Spinal cord (tissue), 10 donors: ENCODE measurements around the gene MACROD2. TPM values are rescaled to one million over a fixed set of nuclear protein-coding genes. Genes with fewer than 3 reads are reported as not detected.

Source experiments
- DNase-seq, 6 donors: peaks; one replicate each; pipeline versions ENCODE4 v3.0.0 to v3.0.0-alpha.2; 2013 to 2015; ENCODE audit warnings: low spot score in 6 of 6, low read depth in 4 of 6
- H3K27ac ChIP-seq: one replicate; pipeline ENCODE4 v1.5.1; 2013; ENCODE audit warnings: low read depth, low read length, control low read depth
- H3K27me3 ChIP-seq: one replicate; pipeline ENCODE4 v1.6.1; 2013; ENCODE audit warnings: low read length; ENCODE audit not compliant: control insufficient read depth, insufficient read depth
- H3K36me3 ChIP-seq: one replicate; pipeline ENCODE4 v1.6.1; 2013; ENCODE audit warnings: low read length; ENCODE audit not compliant: control insufficient read depth, insufficient read depth
- H3K4me1 ChIP-seq: one replicate; pipeline ENCODE4 v1.6.1; 2013; ENCODE audit warnings: low read length; ENCODE audit not compliant: control insufficient read depth, insufficient read depth
- H3K4me3 ChIP-seq: one replicate; pipeline ENCODE4 v1.5.1; 2013; ENCODE audit warnings: low read depth, low read length, control low read depth
- H3K9me3 ChIP-seq: one replicate; pipeline ENCODE4 v1.6.1; 2013; ENCODE audit warnings: low read length; ENCODE audit not compliant: control insufficient read depth, insufficient read depth
- whole genome bisulfite sequencing: methylation state at CpG from one replicate; pipeline ENCODE4 v1.1.5; 2013; ENCODE audit warnings: missing lambda C conversion rate; ENCODE audit not compliant: insufficient coverage; 5-methylcytosine and 5-hydroxymethylcytosine counted together
- polyA plus RNA-seq, 2 donors: library from polyadenylated mRNA; unstranded; fragments of 120-200 nt; gene quantifications; one replicate each; pipeline ENCODE4 v1.2.1, GENCODE V29; 2013; ENCODE audit not compliant: insufficient read length in 2 of 2
- total RNA-seq, 2 donors: library from RNA; depleted of rRNA in 1 of 2; stranded (reverse); fragments of 120-200 nt in 1 of 2; fragments of >200 nt in 1 of 2; gene quantifications; one replicate each; pipeline versions ENCODE4 v1.2.3 to v1.2.4, GENCODE V29; 2013 to 2014
- donor health status: healthy.

MACROD2 gene
- total and polyA plus RNA-seq, 4 donors = 16.2 to 34.0 (median 23.6) TPM

DNA sequence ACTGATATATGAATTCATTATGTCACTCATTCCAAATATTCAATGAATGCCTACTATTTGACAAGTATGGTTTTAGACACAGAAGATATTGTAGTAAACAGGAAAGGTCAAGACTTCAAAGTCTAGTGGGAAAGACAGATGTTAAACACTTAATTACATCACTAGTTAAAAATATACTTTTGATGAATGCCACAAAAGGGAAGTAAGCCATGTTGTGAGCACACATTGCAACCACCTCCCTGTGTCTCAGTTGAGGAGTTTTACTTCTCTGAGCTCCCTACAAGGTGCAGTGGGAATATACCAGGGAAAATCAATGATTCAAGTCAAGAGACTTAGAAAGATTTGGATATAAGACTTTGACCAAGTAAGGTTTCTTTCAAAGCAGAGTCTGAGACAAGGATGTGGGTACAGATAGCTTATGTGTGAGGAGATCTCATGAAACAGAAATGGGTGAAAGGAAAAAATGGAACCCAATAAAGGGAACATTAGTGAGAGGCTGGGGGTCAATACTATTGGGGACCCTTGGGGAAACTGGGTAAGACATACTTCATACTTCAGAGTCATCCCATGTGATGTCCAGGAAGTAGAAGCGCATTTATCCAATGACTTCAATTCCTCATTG lies 2074.2 kb downstream of the MACROD2 start:
- 100% methylated on average over 1 of the region's 1 CpG for WGBS
- Histone ChIP-seq H3K4me3 (no peak overlapping the region), H3K27me3 (no peaks in the 10 kb centered on the region), H3K9me3 (no peaks in the 10 kb centered on the region), H3K27ac (no peak overlapping the region), H3K36me3 (no peaks in the 10 kb centered on the region), H3K4me1 (peaks cover 20% of the 10 kb centered on the region)
- DNase-seq = no peak

DNA sequence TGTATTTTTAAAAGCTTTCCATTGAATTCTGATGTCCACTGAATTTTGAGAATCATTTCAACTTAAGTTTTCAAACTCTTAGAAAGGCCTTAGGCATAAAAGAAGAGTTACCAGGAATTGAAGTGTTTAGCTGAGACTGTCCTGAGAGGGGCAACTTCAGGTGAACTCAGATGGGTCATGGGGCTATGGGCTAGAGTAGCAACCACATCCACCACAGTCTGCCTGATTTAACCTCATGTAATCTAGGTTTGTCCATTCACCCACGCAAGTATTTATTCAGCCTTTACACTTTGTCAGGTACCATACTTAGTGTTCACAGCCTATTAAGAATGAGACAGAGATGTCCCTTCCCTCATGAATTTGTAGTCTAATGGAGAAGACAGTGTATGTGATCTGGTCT lies 2076.9 kb downstream of the MACROD2 start:
- no peaks in the 10 kb centered on the region for H3K9me3 ChIP-seq
- H3K4me1 ChIP-seq = no peaks in the 10 kb centered on the region
- H3K4me3 ChIP-seq = no peak overlapping the region
- no peak overlapping the region for H3K27ac ChIP-seq
- no CpG with 5 or more reads among the region's 1 CpG for WGBS
- H3K36me3 ChIP-seq = no peaks in the 10 kb centered on the region
- DNase-seq = no peak
- no peaks in the 10 kb centered on the region for H3K27me3 ChIP-seq

GRCh38 chr20:16078172-16078898 lies 2083.0 kb downstream of the MACROD2 start:
- Histone ChIP-seq H3K4me3 (no peak overlapping the region), H3K36me3 (no peaks in the 10 kb centered on the region), H3K27ac (no peak overlapping the region), H3K27me3 (no peaks in the 10 kb centered on the region), H3K9me3 (no peaks in the 10 kb centered on the region), H3K4me1 (no peaks in the 10 kb centered on the region)
- no CpG with 5 or more reads among the region's 2 CpGs for WGBS
- no peak for DNase-seq

DNA sequence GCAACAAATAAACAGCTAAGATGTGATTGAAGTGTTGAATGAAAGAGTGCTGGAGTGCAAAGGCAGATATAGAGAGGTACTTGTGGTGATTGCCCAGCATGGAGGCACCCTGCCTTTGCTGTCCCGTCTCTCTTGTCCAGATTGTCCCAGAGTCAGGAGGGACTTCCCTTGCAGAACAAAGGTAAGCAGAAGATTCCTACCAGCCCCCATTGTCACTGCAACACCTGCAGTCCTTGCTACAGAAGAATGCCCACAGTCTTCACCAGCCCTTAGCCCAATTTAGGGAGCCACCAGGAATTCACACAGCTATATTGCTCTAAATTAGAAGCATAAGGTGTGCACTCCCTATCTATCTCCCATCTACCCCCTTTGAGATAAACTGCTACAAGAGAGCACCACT lies 2086.1 kb downstream of the MACROD2 start:
- Histone ChIP-seq H3K27ac (no peak overlapping the region), H3K4me1 (no peaks in the 10 kb centered on the region), H3K4me3 (no peak overlapping the region), H3K9me3 (no peaks in the 10 kb centered on the region), H3K27me3 (no peaks in the 10 kb centered on the region), H3K36me3 (no peaks in the 10 kb centered on the region)
- DNase-seq = no peak
- no CpG with 5 or more reads among the region's 1 CpG for WGBS

DNA sequence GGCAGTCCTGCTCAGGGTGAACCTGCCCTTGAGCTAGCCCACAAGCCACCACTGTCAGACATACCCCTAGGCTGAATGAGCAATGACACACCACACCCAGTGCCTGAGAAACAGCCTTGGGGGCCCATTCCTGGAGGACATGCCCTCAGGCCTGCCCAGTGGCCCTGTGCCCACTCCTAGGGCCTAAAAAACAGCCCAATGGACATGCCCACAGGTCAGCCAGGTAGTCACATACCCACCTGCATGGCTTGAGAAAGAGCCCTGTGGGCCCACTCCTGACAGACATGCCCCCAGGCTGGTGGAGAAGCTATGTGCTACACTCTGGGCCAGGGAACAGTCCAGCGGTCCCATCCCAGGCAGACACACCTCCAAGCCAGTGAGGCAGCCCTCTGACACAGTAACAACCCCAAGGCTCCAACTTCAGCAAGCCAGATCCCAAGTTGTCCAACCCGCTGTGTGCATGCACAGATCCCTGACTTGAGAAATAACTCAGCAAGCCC lies 2086.8 kb downstream of the MACROD2 start:
- H3K27me3 ChIP-seq = no peaks in the 10 kb centered on the region
- H3K4me1 ChIP-seq = no peaks in the 10 kb centered on the region
- no peak overlapping the region for H3K27ac ChIP-seq
- WGBS = 100% methylated on average over 2 of the region's 2 CpGs
- no peak overlapping the region for H3K4me3 ChIP-seq
- no peaks in the 10 kb centered on the region for H3K36me3 ChIP-seq
- H3K9me3 ChIP-seq = no peaks in the 10 kb centered on the region
- DNase-seq = no peak

- H3K4me1 ChIP-seq = no peaks in the 10 kb centered on the region
- H3K9me3 ChIP-seq = no peaks in the 10 kb centered on the region
- DNase-seq = no peak
- no peaks in the 10 kb centered on the region for H3K36me3 ChIP-seq
- H3K27me3 ChIP-seq = no peaks in the 10 kb centered on the region
- no peak overlapping the region for H3K4me3 ChIP-seq
- H3K27ac ChIP-seq = no peak overlapping the region
Observed at GRCh38 chr20:16083639-16084280, 2088.4 kb downstream of the MACROD2 start.

GRCh38 chr20:16095226-16095625 lies 2099.9 kb downstream of the MACROD2 start:
- Histone ChIP-seq H3K4me3 (no peak overlapping the region), H3K36me3 (no peaks in the 10 kb centered on the region), H3K9me3 (no peaks in the 10 kb centered on the region), H3K27ac (no peak overlapping the region), H3K4me1 (no peaks in the 10 kb centered on the region), H3K27me3 (no peaks in the 10 kb centered on the region)
- DNase-seq = peak in 1 of 6 donors; percentile 35
- WGBS = 100% methylated on average over 1 of the region's 2 CpGs

- Histone ChIP-seq H3K27ac (no peak overlapping the region), H3K4me3 (no peak overlapping the region), H3K4me1 (no peaks in the 10 kb centered on the region), H3K27me3 (no peaks in the 10 kb centered on the region), H3K36me3 (no peaks in the 10 kb centered on the region), H3K9me3 (no peaks in the 10 kb centered on the region)
- 93% methylated on average over 3 of the region's 4 CpGs for WGBS
- DNase-seq = no peak
Observed at GRCh38 chr20:16096756-16097326, 2101.5 kb downstream of the MACROD2 start.

DNA sequence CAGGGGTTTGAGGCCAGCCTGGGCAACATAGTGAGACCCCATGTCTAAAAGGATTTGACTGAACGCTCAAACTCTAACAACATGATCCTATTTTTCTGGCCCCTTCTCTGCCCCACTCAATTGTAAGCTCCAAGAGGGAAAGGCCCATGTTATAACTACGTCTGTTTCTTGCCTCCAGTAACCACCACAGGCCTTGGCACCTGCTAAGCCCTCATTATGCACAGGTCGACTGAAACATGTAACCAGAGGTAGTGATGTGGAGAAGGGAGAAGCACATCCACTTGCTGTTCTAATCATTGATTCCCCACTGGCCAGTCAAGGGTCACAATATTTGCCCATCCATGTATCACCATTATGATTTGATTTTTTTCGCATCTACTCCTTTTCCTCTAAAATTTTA lies 2102.5 kb downstream of the MACROD2 start:
- no peak overlapping the region for H3K27ac ChIP-seq
- H3K4me1 ChIP-seq = no peaks in the 10 kb centered on the region
- no peaks in the 10 kb centered on the region for H3K36me3 ChIP-seq
- H3K27me3 ChIP-seq = no peaks in the 10 kb centered on the region
- DNase-seq = no peak
- H3K9me3 ChIP-seq = no peaks in the 10 kb centered on the region
- 100% methylated on average over 1 of the region's 4 CpGs for WGBS
- no peak overlapping the region for H3K4me3 ChIP-seq
